Muscle of leg (tissue), 11 donors: Measurements from ENCODE around the gene C16orf86. TPM values are rescaled to one million over a fixed set of nuclear protein-coding genes. Genes with fewer than 3 reads are reported as not detected.
A peak's percentile ranks its signal among the peaks of the same experiment; 100 is the strongest.

Source experiments
- DNase-seq: peaks from one replicate; pipeline ENCODE4 v3.0.0; 2013
- H3K27ac ChIP-seq: one replicate; pipeline ENCODE4 v1.5.1; 2013; ENCODE audit warnings: mild to moderate bottlenecking, low read length, control low read depth
- H3K27me3 ChIP-seq: one replicate; pipeline ENCODE4 v1.6.1; 2013; ENCODE audit warnings: low read length; ENCODE audit not compliant: control insufficient read depth, insufficient read depth
- H3K36me3 ChIP-seq: one replicate; pipeline ENCODE4 v1.6.1; 2013; ENCODE audit warnings: low read length; ENCODE audit not compliant: control insufficient read depth, insufficient read depth
- H3K4me1 ChIP-seq: one replicate; pipeline ENCODE4 v1.6.1; 2013; ENCODE audit warnings: low read length; ENCODE audit not compliant: control insufficient read depth, insufficient read depth
- H3K4me3 ChIP-seq: one replicate; pipeline ENCODE4 v1.5.1; 2013; ENCODE audit warnings: low read length, control low read depth
- H3K9me3 ChIP-seq: replicated peaks from 2 replicates; pipeline ENCODE4 v1.6.1; 2013; ENCODE audit warnings: low read depth, low read length; ENCODE audit not compliant: control insufficient read depth
- WGBS: methylation state at CpG from one replicate; pipeline ENCODE4 v1.1.5; 2013; ENCODE audit warnings: missing lambda C conversion rate; ENCODE audit not compliant: insufficient coverage; 5-methylcytosine and 5-hydroxymethylcytosine counted together
- polyA plus RNA-seq, 8 donors: library from polyadenylated mRNA; unstranded; fragments of 120-200 nt; gene quantifications; one replicate each; pipeline versions ENCODE4 v1.2.1 to v1.2.3, GENCODE V29; 2013; ENCODE audit warnings: inconsistent platforms in 1 of 8, low replicate concordance in 1 of 8; ENCODE audit not compliant: insufficient read length in 8 of 8, insufficient read depth in 1 of 8
- total RNA-seq: library from RNA; stranded (reverse); fragments of 120-200 nt; gene quantifications from one replicate; pipeline ENCODE4 v1.2.4, GENCODE V29; 2013

C16orf86 gene
- total and polyA plus RNA-seq, 9 donors = 2.1 to 4.3 (median 2.6) TPM

DNA sequence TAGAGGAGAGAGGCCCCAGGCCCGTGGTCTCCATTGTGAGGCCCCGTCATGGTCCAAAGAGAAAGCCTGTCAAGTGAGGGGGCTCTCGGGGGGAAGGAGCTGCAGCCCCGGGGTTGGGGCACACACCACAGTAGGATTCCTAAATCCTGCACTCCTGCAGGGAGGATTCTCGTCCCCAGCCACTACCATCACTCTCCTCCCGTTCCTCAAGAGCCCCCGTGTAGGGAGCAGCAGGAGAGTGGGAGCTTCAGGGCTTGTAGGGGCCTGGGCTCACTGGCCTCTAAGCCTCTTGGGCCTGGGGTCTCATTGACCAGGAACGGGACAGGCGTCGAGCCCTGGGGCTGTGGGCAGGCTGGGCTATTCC lies 821 bp downstream of the C16orf86 start:
- peaks cover 19% of the 10 kb centered on the region for H3K36me3 ChIP-seq
- peak overlapping the region; percentile 81 for H3K27ac ChIP-seq
- H3K4me1 ChIP-seq = peaks cover 27% of the 10 kb centered on the region
- no peak for DNase-seq
- no peaks in the 10 kb centered on the region for H3K9me3 ChIP-seq
- 18% methylated on average over 5 of the region's 10 CpGs for WGBS
- peak overlapping the region; percentile 67 for H3K4me3 ChIP-seq
- no peaks in the 10 kb centered on the region for H3K27me3 ChIP-seq

DNA sequence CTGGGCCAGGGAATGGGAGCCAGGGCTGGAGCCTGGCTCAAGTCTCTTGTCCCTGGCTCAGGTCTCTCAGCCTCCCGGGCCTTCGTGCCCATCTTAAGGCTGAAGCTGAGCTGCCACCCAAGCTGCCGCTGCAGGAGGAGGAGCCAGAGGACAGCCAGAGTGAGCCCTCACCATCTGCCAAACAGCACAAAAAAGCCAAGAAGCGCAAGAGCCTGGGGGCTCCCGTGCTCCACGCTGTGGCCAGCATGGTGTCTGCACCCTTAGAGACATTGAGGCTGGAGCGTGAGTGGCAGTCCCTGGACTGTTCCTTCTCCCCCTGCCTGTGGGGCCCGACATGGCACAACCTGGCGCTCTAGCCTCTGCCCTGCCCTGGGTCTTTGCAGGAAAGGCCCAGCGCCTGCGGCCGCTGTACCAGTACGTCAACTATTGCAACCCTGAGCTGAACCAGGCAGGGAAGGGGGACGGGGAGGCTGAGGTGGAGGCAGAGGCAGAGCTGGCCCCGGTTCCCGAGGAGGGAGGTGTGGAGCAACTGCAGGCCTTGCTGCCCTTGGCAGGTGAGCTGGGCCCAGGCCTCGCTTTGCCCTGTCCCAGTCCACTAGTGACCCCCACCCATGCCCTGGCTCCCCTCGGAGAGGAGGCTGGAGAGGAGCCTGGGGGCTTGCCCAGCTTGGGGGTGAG lies 1.3 kb downstream of the C16orf86 start:
- Histone ChIP-seq H3K27ac (peak overlapping the region; percentile 81), H3K27me3 (no peaks in the 10 kb centered on the region), H3K9me3 (no peaks in the 10 kb centered on the region), H3K4me3 (no peak overlapping the region), H3K36me3 (peaks cover 15% of the 10 kb centered on the region), H3K4me1 (peaks cover 29% of the 10 kb centered on the region)
- WGBS = 7% methylated on average over 14 of the region's 18 CpGs
- DNase-seq = peak; percentile 94

DNA sequence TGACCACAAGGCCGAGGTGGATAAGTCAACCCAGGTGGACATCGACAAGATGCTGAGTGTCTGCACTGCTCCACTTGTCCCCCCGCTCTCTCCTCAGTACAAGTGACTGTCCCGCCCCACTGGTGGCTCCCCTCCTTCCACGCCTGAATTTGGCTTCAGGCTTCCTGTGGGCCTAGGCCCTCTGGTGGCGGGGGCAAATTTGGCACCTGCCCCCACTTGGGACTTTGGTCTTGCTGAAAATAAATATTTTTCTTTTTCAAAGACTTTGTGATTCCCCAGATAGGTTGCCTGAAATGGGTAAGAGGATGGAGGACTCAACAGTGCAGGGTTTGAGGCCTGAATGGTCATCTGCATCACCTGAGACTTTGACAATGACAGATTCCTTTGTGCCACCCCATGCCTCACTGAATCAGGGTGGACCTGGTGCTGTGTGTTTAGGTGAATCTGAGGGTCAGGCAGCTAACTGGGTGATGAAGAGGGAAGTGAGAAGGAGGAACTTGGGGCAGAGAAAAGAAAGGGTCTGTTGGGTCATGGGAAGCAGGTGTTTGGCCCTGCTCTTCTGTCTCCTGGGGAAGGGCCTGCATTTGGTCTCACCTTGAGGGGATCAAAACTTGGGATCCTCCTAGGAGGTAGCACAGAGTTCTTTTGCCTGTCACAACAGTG lies 2.0 kb downstream of the C16orf86 start:
- Histone ChIP-seq H3K4me3 (no peak overlapping the region), H3K4me1 (peaks cover 35% of the 10 kb centered on the region), H3K36me3 (peaks cover 8% of the 10 kb centered on the region), H3K9me3 (no peaks in the 10 kb centered on the region), H3K27me3 (no peaks in the 10 kb centered on the region), H3K27ac (no peak overlapping the region)
- DNase-seq = no peak
- 95% methylated on average over 3 of the region's 6 CpGs for WGBS

DNA sequence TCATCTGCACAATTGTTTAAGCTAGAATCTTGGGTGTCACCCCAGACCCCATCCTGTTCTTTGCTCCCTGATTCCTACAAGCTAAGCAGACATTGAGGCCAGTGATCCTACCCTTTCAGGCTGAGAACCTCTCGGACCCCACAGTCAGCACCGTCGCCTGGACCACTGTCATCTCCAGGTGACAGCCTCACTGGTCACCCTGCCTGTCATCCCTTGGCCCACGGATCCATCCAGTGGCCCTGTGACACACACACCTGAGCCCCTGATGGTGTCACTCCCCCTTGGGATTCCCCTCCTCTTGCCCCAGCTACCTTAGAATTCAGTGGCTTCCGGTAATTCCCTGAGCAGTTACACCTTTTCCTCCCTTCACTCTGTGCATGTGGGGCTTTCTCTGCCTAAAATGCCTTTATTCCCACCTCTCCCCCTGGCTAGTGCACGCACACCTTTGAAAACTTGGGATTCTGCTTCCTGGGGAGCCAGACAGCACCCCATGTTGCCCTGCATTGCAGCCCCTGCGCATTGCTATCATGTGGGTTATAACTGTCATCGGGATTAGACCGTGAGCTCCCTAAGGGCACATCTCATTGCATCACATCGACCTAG lies 3.0 kb downstream of the C16orf86 start:
- no peaks in the 10 kb centered on the region for H3K9me3 ChIP-seq
- no peaks in the 10 kb centered on the region for H3K27me3 ChIP-seq
- H3K4me3 ChIP-seq = no peak overlapping the region
- H3K27ac ChIP-seq = no peak overlapping the region
- H3K36me3 ChIP-seq = peaks cover 3% of the 10 kb centered on the region
- no peak for DNase-seq
- H3K4me1 ChIP-seq = peaks cover 40% of the 10 kb centered on the region
- 83% methylated on average over 10 of the region's 10 CpGs for WGBS

DNA sequence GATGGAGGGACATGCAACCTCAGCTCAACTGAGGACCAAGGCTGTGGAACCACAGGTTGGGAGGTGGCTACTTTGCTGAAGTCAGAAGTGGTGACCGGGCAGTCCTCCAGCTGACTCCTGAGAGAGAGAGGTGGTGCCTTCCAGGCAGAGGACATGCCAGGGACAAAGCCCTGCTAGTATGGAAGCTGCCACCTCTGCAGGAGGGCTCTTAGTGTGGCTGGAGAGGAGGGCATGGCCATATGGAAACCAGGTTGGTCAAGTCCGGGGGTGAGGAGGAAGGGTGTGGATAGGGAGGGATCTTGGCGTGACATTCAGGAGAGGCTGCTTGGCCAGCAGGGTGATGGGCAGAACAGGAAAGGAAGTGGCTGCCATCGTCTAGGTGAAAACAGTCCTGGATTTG lies 5.7 kb downstream of the C16orf86 start:
- Histone ChIP-seq H3K9me3 (no peaks in the 10 kb centered on the region), H3K4me1 (peaks cover 26% of the 10 kb centered on the region), H3K27ac (no peak overlapping the region), H3K4me3 (no peak overlapping the region), H3K27me3 (no peaks in the 10 kb centered on the region), H3K36me3 (peaks cover 5% of the 10 kb centered on the region)
- 27% methylated on average over 3 of the region's 4 CpGs for WGBS
- DNase-seq = no peak

DNA sequence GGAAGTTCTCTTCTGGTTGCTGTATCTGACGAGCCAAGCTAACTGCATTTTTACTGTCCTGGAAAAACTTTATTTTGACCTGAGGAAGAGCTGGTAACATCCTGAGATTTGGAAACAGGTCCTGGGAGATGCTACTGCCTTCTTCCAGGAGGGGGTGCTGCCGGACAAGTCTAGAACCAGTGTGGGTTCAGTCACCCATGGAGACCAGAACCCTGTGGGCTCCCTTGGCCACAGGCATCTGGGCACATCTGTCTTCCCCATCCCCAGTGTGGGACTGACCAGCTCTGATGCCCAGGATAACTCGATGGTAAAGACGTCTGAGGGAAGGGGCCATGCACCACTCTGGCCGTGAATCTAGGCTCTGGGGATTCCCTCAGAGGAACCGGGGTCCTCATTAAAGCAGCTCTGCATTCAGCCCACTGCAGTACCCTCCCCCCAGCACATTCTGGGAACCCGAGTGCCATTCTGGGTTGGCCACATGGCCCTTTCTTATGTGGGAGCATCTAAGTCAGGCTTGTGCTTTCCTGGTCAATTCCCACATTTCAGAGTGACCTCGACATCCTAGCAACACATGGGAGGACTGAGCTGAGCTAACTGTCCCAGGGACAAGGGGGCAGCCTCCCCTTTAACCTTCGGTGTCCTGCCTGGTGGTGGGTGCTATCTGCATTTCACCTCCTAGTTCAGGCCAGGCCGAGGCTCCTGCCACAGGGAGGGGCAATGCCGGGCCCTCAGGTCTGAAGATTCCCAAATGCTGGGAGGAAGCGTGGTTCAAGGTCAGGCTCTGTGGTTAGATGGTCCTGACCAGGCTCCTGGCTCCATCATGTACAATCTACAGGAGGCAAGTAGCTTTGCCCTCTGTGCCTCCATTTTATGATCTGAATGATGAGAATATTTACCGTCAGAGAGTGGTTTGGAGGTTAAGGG lies 6.4 kb downstream of the C16orf86 start:
- 59% methylated on average over 11 of the region's 13 CpGs for WGBS
- peaks cover 20% of the 10 kb centered on the region for H3K4me1 ChIP-seq
- peak overlapping the region; percentile 87 for H3K27ac ChIP-seq
- H3K36me3 ChIP-seq = peaks cover 5% of the 10 kb centered on the region
- H3K4me3 ChIP-seq = no peak overlapping the region
- no peaks in the 10 kb centered on the region for H3K9me3 ChIP-seq
- peak; percentile 56 for DNase-seq
- H3K27me3 ChIP-seq = no peaks in the 10 kb centered on the region

DNA sequence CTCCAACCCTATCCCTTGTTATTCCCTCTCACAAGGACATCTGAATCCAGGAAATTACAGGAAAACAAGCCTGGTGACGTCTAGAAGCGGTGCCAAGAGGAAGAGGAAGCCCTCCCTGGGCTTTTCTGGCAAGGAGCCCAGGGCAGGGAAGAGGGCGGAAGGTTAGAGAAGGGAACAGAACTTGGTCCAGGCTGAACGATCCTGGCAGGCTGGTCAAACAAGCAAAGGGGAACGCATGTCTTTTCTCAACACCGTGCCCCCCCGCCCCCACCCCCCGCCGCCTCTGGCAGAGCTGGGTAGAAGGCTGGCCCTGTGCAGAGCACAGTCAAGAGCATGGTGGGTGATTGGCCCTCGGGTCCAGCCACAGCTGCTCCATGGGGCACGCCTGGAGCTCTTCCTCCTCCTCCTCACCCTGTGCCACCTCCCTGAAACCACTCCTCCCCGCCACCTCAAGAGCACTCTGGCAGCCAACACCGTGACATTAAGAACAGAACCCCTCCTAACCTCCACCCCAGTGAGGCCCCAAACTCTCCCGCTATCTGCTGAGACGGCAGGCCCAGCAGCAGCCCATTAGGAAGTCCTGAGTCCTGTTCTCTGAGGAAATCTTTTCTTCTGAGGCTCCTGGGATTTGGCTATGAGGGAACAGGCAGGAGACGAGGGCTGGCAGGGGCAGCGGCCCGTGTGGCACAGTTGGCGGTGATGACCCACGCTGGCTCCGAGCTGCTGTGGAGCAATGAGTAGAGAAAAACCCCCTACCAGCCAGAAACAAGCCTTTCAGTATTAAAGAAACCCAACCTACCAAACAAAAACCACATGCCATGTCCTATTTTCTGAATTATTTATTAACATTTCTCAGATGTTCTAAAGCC lies 7.3 kb downstream of the C16orf86 start:
- H3K4me1 ChIP-seq = peaks cover 18% of the 10 kb centered on the region
- peaks cover 5% of the 10 kb centered on the region for H3K36me3 ChIP-seq
- no peak overlapping the region for H3K4me3 ChIP-seq
- H3K27me3 ChIP-seq = no peaks in the 10 kb centered on the region
- DNase-seq = peak; percentile 79
- peak overlapping the region; percentile 87 for H3K27ac ChIP-seq
- no peaks in the 10 kb centered on the region for H3K9me3 ChIP-seq
- 54% methylated on average over 8 of the region's 21 CpGs for WGBS

DNA sequence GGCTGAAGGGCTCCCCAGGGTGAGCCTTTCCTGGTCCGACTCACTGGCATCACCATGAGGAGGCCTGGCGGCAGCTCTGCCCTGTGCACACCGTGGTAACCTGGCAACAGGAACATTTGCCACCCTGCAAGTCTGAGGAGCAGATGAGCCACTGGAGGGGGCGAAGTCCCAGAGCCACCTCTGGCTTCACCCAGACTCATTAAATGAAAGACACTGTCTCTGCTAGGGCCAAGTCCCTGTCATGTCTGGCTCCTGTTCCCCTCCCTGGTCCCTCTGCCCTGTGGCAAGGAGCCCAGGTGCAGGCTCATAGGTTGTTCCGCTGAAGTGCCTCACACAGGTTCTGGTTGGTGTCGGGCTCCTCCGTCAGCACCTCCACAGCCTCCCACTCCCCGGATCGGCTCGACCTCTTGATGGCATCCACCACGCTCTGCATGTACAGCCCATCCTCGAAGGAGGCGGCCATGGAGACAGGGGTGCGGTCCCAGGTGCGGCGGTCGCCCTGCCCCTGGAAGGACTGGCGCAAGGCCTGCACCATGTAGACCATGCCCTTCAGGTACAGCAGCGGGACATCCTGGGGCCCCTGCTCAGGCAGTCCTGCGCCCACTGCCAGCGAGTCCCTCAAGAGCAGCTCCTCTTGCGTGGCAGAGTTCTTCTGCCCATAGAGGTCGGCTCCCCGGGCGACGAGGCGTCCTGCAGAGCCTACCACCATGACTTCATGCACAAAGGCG lies 8.4 kb downstream of the C16orf86 start:
- Histone ChIP-seq H3K4me1 (peaks cover 18% of the 10 kb centered on the region), H3K9me3 (no peaks in the 10 kb centered on the region), H3K36me3 (peaks cover 5% of the 10 kb centered on the region), H3K27ac (no peak overlapping the region), H3K4me3 (no peak overlapping the region), H3K27me3 (no peaks in the 10 kb centered on the region)
- WGBS = 92% methylated on average over 28 of the region's 28 CpGs
- DNase-seq = no peak

DNA sequence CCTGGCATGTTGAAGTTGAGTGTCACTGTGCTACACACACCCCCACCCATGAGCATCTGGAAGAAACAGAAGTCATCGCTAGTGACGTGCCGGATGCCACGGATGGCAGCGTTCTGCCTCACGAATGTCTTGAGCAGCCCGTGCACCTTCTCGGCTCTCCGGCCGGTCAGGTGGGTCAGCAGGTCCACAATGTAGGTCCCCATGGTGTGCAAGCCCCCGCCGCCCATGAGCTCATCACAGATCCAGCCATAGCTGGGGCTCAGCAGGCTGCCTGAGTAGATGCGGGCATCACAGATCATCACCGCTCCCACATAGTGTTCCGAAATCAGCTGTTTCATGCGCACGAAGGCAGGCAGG lies 8.9 kb downstream of the C16orf86 start:
- H3K27me3 ChIP-seq = no peaks in the 10 kb centered on the region
- no peak overlapping the region for H3K27ac ChIP-seq
- peaks cover 5% of the 10 kb centered on the region for H3K36me3 ChIP-seq
- H3K4me1 ChIP-seq = peaks cover 18% of the 10 kb centered on the region
- DNase-seq = no peak
- no peak overlapping the region for H3K4me3 ChIP-seq
- WGBS = 94% methylated on average over 17 of the region's 17 CpGs
- H3K9me3 ChIP-seq = no peaks in the 10 kb centered on the region
